GM19351 (cell line): ENCODE results near the gene AGMO.
"Not testable (repeated sequence)": the region's sequence is repeated elsewhere in the genome, so short reads cannot be mapped to it uniquely, and the experiment has no call there.

Source experiments
- ATAC-seq: cut with Tn5 transposase; IDR thresholded peaks from one replicate; pipeline ENCODE4 v1.9.1; 2021; ENCODE audit warnings: mild to moderate bottlenecking, moderate library complexity; ENCODE audit not compliant: unreplicated experiment

Gene AGMO

DNA sequence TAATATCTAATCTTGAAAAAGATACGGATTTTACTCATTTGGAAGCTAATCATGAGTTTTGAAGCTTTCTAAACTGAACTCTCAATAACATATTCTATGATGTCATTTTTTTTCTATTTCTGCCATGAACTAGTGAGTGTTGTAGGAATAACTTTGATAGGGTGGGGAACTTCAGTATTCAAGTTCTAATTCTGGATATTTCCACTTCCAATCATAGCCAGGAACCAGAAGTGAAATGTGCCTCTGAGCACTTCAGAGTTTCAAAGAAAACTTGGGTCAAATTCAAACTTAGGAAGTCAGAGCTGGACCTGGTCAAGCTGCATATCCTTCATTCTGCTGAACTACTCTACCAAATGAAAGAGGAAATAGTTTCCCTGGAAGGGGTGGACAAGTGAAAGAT is 847 bp downstream of the AGMO start:
- ATAC-seq, result no peak

DNA sequence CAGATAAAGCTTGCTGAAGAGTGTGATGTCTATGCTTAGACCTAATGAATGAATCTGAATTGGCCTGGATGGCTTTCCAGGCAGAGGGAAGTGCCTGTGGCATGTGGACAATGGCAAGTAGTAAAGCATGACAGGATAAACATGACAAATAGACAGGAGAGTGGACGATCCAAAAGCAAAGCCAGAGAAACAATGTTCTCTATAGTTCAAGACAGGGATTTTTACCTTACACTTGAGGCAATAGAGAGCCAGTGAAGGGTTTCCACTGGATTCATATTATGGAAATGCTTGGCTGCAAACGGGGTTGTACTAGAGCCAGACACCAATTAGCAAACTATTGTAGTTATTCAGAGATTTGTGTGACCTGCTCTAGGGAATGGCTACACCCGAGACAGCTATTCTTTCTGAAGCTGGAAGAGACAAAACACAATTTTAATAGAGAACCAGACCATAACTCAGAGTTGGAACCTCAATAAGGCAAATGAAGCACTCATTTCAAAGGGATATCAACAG is 2.3 kb downstream of the AGMO start:
- no peak for ATAC-seq

DNA sequence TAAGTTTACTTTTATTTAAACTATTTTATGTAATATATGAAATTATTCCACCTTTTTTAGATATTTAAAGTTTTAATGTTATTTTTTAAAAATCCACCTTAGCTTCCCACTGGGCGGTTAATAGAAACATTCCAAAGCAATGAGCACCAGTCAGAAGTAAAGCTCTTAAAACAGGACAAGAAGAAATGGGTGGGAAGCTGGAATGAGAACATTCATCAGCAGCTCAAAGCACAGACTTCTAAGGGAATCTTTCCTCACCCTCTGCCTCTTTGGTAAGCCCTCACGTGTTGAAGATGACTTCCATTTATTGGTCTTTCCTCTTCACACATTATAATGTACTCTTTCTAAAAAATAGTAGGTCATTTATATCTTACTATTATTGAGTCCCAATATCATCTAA is 3.1 kb downstream of the AGMO start:
- no peak for ATAC-seq

DNA sequence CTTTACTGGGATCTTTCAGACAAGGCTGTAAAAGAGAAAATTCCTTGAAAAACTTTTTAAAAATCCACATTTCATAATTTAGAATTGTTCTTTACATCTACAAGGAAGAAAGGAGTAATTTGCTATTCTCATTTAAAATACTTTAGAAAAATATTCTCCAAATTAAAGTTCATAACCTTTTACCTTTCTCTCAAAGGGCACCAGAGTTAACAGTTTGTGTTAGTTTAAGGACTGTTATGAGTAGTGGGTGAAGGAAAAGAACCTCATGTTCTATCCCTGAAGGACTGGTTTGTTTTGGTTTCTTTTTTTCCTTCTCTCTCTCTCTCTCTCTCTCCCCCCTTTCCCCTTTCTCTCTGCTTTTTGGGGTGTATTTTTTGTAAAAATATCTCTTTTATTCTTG is 4.1 kb downstream of the AGMO start:
- no peak for ATAC-seq

DNA sequence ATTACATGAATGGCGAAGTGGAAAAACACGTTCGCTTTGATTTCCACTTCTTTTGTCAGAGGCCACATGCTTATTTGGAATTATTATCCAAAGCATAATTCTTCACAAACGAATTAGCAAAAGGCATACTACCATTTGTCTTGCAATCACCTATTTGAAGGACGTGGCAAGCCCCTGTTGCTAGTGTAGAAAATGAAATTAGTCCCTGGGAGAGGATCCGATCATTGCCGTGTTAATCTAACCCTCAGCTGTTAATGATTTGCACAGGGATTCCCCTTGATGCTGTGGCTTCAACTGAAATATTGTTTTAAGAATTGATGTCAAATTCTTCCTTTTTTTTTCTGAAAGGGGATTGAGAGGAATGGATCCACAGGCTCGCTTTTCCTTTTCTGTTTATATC is 4.6 kb downstream of the AGMO start:
- no peak for ATAC-seq

DNA sequence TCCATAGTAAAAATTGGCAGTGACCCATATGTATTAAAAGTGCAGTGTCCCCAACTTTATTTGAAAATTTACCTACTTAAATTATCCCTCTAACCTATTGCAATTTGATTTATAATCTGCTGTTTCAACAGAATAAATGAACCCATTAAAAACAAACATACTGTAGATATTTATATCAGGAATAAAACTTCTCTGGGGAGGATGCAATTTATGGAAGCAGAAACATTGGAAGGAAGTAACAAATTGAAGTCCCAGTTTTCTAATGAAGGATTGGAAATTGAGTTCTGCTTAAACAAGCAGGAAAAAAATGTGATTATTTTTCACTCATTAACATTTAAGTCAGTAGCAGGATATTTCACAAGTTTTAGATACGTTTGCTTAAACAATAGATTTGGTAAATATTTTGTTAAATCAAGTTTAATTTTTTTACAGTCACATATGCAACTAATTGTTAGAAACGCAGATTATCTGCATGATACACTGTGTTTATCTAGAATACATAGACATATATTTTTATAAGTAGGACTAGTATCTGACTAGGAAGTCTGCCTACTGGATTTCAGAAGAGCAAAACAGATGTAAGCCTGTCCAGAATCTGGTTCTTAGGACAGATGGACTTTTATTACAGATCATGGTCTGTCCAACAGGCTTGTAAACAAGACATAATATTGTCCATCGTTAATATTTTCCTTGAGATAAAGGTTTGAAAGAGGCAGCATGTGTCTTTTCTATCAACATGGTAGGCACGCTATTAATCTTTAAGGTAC is 5.3 kb downstream of the AGMO start:
- ATAC-seq, result no peak

DNA sequence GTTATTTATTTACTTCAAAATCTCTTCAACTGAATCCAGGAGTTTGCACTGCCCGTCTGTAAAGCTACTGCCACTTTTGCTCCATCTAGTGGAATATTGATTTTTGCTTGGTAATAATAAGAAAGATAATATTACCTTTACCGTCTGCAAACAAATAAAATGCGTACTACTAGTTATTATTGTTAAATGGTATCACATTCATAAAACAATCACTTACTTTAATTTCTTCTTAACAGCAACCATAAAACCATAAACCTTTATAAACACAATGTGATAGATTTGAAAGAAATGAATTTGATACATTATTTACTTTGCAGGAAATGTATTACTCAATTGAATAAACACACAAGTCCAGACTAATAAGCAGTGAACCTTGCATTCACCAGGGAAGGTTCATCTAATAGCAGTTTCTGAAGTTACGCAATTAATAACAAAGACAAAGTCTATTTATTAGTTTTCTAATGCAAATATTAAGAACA is 6.4 kb downstream of the AGMO start:
- ATAC-seq, result no peak

DNA sequence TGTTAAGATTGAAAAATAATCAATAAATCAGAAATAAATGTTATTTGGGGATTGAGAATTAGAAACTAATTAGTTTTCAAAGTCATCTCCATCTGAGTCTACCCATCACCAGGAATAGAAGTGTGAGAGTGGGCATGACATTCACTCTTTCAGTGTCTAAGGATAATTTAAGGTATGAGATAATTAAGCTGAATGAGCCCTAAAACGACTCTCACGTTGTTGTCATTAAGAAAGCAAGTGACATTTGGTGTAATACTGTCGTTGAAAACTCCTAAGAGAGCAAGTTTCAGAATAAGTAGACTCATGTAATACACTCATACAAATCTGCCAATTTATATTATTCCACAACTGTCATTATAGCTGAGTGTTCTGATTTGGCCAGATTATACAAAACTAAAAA is 7.1 kb downstream of the AGMO start:
- ATAC-seq, result no peak

DNA sequence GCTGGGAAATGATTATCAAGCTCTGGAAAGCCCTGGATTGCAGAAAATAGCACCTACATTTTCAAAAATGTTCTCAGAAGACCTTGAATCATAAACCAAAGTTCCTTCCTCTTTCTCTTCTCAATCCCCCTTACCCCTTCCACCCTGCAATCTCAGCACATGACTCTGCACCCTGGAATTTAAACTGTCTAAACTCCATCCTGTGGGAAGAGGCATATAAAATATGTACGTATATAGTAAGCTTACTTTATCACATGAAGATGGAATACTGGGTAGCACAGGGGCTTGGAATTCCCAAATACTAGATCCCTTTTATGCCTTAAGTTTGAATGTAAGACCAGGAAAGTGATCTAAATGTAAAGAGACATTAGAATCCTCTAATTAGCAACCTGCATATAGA is 7.7 kb downstream of the AGMO start:
- ATAC-seq, result no peak

DNA sequence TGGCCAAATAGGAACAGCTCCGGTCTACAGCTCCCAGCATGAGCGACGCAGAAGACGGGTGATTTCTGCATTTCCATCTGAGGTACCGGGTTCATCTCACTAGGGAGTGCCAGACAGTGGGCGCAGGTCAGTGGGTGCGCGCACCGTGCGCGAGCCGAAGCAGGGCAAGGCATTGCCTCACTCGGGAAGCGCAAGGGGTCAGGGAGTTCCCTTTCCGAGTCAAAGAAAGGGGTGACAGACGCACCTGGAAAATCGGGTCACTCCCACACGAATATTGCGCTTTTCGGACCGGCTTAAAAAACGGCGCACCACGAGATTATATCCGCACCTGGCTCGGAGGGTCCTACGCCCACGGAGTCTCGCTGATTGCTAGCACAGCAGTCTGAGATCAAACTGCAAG is 14.5 kb downstream of the AGMO start:
- not testable (repeated sequence) for ATAC-seq

DNA sequence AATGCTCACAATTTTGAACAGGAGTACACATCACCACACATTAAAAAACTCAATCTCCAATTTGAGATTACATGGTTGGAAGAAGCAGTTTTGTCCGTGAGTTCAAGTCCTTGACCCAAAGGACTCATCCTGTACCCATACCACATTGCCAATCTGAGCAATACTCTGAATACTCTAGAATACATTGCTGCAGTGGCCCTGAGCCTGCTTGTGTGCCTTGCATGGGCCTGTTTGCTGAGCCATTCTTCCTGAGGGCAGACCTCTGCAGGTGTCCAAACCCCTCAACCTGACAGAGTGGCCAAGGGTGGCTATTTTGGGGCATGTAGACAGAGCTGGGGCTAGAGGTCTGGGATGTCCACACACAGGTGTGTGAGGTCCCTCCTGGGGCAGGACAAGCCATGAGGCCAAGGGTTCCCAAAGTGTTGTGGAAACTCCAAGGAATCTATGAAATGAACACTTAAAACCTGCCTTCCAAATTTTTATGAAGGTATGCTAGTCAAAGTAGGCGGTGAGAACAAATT is 15.5 kb downstream of the AGMO start:
- no peak for ATAC-seq

DNA sequence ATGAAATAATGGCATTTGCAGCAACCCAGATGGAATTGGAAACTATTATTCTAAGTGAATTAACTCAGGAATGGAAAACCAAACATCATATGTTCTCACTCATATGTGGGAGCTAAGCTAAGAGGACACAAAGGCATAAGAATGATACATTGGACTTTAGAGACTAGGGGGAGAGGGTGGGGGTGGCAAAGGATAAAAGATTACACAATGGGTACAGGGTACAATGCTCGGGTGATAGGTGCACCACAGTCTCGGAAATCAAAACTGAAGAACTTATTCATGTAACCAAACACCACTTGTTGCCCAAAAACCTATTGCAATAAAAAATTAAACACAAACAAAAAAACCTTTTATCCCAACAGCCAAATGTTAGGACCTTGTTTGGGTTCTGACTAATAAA is 17.8 kb downstream of the AGMO start:
- no peak for ATAC-seq

DNA sequence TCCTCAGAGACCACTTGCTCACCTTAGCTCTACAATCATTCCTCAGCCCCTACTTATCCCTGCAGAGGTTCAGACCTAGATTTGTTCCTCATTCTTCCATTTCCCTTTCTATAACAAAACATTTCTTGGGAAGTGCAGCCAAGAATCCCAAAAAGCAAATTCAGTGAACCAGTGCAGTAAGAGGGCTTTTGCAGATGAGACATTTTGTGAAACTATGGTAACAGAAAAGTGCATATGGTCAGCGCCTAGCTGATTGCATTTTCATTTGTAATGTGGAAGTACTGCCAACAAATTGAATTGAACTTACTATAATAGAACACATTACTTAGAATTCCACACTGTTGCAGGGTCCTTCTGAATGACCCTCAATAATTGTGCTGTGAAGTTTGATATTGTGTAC is 18.6 kb downstream of the AGMO start:
- ATAC-seq, result no peak

DNA sequence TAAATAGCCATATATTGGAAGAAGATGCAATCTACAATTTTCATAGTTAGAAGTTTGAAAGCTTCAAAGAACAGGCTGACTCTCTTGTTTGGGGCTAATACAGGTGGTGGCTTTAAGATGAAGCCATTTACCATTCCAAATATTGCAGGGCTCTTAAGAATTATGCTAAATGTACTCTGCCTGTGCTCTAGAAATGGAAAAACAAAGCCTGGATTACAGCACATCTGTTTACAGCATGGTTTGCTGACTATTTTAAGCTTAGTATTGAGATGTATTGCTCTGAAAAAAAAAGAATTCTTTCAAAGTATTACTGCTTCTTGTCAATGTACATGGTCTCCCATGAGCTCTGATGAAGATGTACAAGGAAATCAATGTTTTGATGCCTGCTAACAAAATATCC is 34.2 kb downstream of the AGMO start:
- no peak for ATAC-seq

DNA sequence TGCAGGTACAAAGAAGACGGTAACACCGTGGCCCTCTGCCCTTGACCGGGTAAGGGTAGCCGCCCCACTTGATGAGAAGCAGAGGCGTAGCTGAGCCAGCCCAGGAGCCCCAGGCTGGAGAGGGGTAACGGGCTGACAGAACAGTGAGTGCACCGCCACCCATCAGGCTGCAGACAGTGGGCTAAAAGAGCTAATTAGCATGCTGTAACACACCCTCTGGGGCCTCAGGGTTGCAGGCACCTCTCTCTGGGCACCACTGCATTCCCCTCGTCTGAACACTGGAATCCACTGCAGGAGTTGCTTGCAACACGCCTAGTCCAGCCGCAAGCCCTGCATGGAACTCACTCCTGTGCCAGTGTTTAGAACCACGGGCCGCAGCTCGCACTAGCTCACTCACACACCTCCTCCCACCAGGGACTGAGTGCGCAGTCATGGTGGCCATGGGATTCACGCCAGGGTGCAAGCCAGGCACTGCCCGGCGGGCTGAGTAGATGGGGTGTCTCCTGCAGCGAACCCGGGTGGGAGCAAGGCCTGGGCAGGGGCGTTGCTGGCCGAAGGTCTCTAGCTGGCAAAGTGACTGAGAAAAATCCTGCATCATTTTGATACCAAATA is 36.1 kb downstream of the AGMO start:
- ATAC-seq, result no peak

DNA sequence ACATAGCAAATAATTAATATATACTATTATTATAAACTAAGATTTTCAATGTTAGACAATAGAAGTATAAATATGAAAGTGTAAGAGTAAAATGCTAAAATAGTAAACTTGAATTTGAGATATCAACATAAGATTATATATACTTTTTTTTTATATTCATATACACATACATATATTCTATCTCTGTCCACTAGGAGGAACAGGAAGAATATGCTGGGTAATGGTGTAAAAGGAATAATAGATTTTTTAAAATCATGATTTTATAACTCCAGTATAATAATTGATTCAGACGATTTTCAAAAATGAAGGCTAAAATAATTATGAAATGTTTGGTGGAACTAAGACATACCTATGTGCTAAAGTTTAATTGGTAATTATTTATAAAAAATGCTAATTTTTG is 37.7 kb downstream of the AGMO start:
- no peak for ATAC-seq

DNA sequence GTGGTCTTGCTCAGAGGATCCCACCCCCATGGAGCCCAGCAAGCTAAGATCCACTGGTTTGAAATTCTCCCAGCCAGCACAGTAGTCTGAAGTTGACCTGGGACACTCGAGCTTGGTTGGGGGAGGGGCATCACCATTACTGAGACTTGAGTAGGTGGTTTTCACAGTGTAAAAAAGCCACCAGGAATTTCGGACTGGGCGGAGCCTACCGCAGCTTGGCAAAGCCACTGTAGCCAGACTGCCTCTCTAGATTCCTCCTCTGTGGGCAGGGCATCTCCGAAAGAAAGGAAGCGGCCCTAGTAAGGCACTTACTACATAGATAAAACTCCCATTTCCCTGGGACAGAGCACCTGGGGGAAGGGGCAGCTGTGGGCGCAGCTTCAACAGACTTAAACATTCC is 44.0 kb downstream of the AGMO start:
- not testable (repeated sequence) for ATAC-seq

DNA sequence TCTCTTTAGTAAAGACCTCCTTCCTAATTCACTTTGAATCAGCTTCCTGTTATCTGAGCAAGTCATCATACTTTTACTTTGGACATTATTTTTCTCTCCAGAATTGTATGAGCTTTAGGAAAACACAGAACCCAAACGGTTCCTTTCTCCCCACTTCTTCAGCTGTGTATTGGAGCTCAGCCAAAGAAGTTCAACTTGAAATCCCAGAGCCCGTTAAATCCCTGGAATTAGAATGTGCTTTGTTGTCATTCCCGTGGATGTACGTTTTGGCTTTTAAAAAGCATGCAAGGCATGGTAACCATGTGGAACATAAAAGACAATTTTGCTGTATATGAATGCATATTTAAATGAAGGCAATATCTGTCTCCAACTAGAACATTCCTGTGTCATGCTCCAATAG is 46.6 kb downstream of the AGMO start:
- ATAC-seq, result no peak

DNA sequence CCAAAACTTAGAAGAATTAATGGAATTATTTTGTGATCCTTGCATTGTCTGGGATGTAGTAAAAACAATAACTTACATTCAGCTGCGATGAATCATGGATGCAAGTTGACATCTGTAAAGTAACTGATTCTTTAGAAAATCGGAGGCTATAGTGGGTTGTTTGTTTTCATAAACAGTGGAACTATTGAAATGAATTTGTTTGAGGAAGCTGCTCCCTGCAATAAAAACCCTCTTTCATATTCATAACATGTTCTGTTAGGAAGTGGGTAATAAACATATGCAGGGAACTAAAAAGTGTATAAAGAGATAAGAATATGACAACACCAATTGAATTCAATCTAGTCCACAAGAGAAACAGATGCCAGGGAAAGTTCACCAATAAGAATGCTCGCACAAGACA is 53.6 kb downstream of the AGMO start:
- no peak for ATAC-seq

DNA sequence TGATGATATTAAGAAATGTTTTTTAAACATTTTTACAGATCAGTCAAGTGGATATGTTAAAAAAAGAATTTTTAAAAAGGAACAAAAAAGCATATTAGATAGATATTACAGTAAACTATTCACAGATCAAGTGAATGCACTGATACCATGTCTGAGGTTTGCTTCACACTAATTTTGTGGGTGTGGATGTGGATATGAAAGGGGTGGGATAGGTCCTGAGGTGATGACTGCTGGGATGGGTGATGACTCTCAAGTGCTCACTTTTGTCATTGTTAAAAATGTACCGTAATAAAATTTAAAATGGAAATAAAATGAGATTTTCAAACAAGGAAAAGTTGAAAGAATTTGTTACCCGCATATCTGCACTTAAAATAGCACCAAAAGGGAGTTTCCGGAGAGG is 54.1 kb downstream of the AGMO start:
- ATAC-seq, result no peak

DNA sequence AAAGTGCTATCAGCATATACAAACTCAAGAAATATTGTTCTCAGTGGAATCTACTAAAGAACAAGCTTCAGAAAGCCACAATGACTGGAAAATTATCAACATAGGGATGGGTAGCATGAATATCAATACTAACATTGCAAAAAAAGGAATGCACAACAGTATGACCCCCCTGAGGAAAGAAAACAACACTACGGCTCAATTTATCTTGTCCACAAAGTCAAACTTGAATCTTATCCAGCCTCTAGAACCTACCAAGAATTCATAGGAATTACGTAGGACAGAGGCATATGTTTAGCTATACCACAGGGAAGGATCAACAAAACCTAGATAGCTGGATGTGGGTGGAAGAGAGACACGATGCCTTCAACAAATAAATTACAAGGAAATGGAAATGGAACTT is 54.6 kb downstream of the AGMO start:
- ATAC-seq, result no peak

DNA sequence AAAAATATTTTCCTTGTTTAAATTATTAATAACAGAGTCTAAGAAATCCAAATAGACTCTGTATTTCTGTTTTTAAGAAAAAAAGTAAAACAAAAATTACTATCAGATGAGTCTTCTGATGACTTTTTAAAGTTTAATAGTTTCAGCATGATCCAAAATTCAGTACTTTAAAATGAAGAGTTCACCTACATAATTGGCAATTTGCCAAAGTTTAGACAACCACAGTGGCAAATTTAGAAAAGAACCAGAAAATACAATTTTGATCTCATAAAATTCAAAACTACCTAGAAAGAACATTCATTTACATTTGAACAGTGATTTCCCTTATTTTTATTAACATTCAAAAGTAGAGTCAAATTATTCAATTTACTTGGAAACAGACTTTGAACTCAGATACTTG is 56.1 kb downstream of the AGMO start:
- ATAC-seq, result no peak
